GM18951 (cell line): ENCODE measurements around the gene AFAP1L1.

Experiments
- POLR2A ChIP-seq: IDR thresholded peaks from 4 replicates; pipeline ENCODE4 v1.6.1; 2011; ENCODE audit warnings: mild to moderate bottlenecking; ENCODE audit not compliant: insufficient read length, insufficient read depth; ENCODE audit errors: extremely low read depth
- in situ Hi-C: fragments of 300-500 bp; cut with MboI; formaldehyde crosslinking; loops from one replicate; pipeline ENCODE4 v1.12.0; 2022; ENCODE audit warnings: low sequenced_read_pairs, mixed read lengths, inconsistent platforms; ENCODE audit not compliant: unreplicated experiment

AFAP1L1 gene

GRCh38 chr5:149299451-149300054 is 27.9 kb downstream of the AFAP1L1 start:
- no peak for TF ChIP-seq POLR2A
- in situ Hi-C loops, result no loop called here

- in situ Hi-C loops, result no loop called here
- TF ChIP-seq POLR2A, result no peak
Observed at GRCh38 chr5:149300441-149300840, 28.8 kb downstream of the AFAP1L1 start.

DNA sequence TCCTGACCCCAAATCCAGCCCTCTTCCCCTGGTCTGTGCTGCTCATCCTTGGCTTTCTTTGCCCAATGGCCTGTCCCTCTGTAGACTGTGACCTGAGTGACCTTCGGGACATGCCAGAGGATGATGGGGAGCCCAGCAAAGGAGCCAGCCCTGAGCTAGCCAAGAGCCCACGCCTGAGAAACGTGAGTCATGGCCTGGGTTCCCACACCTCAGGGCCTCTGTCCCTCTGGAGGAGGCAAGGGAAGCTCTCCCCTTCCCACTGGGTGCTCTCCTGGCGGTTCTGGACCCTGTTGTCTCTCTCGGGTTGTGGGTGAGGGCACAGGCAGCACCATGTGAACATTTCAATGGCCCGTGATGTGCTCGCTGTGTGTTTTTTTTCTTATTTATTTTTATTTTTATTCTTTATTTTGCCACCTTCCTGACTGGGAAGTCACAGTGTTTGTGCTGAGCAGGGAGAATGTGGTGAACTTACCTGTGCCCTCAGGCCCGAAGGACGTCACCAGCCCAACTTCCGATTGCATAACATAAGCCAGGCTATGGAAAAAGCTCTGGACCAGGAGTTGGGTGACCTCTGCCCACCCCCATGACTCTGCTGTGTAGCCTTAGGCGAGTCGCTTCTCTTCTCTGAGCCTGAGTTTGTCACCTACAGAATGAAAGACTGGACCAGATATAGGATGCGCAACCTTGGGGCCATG is 29.5 kb downstream of the AFAP1L1 start:
- in situ Hi-C loops, result no loop called here
- TF ChIP-seq POLR2A, result no peak

DNA sequence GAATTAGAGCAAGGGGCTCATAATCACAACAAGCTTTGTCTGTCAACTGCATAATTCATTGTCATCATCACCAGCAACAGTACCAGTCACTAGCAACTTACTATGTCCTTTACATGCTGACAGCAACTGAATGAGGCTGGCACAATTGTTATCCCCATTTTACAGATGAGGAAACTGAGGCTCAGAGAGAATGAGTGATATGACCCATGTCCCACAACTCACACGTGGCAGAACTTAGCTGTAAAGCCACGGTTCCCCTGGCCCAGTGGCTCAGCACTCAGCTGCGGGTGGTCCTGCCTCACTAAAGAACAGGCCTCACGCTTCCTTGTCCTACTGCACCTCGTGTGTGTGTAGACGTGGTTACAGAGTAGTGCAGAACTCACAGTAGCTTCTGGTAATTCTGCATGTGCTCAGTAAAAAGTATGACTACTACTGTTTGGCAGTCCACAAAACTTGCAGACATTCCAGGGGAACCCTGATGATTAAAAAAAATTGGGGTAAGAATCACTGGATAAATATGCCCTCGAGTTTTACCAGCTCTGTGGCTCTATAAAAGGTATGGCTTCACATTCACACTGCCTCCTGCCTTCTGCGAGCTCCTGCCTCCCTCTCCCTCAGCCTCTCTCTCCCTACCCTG is 30.2 kb downstream of the AFAP1L1 start:
- no peak for TF ChIP-seq POLR2A
- in situ Hi-C loops, result no loop called here

DNA sequence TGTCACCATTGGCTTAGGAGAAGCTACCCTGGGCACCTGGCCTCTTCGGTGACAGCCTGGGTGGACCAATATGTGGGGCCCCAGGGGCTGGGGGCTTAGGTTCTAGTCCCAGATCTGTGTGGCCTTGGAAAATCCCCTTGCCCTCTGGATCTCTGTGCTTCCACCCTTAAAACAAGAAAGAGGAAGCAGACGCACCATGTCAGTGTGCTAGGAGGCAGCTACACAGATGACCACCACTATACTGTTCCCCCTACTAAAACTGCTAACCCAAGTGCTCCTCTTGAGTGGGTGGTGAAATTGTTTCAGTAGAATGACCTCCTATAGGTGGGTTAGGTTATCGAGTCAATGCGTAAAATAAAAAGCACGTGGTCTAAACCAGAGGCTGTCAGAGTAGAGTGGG is 31.0 kb downstream of the AFAP1L1 start:
- in situ Hi-C loops, result no loop called here
- no peak for TF ChIP-seq POLR2A

- in situ Hi-C loops, result no loop called here
- no peak for TF ChIP-seq POLR2A
Observed at GRCh38 chr5:149303210-149303609, 31.6 kb downstream of the AFAP1L1 start.

DNA sequence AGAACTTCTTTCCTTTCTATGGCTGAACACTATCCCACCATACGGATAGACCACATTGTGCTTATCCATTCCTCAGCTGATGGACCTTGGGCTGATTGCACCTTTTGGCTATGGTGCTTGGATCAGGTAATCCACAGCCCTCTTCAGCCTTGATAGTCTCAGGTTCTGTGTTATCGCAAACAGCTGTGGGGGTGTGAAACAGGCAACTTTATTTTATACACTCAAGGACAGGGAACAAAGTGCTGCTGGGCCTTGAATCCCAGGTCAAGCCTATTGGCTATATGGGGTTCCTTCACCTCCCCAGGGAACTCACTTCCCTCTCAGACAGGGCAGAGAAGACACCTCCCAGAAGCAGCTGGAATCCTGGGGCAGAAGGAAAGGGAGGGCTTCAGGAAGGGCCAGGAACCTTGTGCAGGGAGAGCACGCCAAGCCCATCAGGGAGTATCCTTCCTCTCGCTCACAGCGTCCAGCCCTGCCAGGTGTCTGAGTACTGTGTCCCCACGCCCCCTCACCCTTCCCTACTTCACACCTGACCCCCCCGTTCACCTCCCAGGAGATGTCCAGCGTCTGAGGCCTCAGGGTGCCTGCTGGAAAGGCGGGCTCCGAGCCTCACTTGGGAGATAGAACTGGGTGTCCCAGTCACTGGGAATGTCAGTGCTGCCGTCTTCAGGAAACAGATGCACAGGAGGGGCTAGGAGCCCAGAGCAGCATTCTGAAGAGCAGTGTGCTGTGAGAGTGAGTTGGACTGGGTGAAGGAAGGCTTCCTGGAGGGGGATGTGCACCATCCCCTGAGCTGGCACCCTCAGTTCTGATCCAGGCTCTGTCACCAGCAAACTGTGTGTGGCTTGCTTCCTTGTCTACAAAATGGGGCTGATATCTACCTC is 32.8 kb downstream of the AFAP1L1 start:
- TF ChIP-seq POLR2A, result no peak
- in situ Hi-C loops, result no loop called here

DNA sequence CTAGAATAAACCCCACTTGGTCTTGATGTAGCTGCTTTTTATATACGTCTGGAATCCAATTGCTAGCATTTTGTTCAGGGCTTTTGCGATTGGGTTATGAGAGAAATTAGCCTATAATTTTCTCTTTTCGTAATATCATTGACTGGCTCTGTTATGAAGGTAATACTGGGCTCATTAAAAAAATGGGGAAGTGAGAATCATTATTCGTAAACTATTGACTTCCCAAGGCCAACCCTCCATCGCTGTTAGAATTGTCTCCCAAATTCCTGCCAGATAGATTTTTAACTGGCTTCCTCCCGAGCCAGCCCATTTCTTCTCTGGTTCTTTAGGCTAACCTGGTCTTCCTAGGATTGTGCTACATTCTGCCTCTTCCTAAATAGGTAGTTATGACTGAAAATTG is 37.7 kb downstream of the AFAP1L1 start:
- in situ Hi-C loops, result no loop called here
- TF ChIP-seq POLR2A, result no peak

GRCh38 chr5:149310488-149310887 is 38.8 kb downstream of the AFAP1L1 start:
- TF ChIP-seq POLR2A, result no peak
- in situ Hi-C loops, result no loop called here

DNA sequence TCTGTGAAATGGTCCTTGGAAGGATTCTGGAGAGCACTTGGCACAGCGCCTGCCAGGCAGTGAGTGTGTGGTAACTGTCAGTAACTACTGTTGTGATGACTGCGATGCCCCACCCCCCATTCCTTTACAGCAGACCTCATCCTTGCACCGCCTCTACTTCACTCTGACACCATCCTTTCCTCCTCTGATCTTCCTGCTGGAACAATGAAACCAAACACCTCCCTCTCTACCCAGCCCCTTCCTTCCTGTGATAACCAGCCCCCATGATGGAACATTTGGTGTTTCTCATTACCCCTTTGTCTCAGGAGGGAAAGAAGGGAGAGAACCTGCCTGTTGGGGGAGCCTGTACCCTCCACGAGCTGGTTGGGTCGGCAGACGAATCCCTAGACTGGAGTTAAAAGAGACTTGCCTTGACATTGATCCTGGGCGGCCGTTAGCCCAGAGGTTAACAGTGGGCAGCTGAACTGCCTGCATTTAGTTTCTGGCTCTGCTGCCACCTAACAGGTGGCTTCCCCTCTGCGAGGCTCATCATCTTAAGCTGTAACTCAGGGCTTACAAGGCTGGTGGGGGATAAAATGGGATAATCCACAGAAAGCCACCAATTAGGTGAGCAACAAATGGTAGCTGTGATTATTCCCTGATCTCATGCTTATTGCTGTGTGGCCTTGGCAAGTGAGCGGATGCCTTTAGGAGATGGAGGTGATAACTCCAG is 39.4 kb downstream of the AFAP1L1 start:
- in situ Hi-C loops, result no loop called here
- no peak for TF ChIP-seq POLR2A

DNA sequence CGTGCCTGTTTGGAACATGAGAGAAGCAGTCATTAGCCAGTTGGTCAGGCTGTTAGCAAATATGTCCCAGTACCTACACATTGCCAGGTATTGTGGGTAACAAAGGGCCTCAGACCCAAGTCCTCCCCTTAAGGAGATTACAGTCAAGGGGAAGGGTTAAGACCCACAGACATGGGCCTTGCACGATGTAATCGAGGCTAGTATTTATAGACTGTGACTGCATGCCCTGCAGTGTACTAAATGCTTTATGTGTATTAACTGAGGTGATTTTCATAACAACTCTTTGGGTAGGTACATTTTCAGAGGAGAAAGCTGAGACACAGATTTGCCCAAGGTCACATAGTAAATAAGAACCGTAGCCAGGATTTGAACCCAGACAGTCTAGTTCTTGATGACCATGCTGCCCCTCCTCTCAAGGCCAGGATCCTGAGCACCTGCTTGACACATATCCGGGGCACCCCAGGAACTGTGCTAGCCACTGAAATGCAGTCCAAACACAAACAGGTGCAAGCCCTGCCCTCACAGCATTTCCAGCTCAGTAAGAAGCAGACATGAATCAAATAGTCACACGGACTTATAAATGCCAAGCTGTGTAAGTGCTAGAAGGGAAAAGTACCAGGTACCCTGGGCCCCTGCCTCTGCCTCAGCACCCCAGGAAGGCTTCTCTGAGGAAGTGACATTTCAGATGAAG is 41.6 kb downstream of the AFAP1L1 start:
- in situ Hi-C loops, result no loop called here
- TF ChIP-seq POLR2A, result no peak

GRCh38 chr5:149314571-149315111 is 43.0 kb downstream of the AFAP1L1 start:
- TF ChIP-seq POLR2A, result no peak
- in situ Hi-C loops, result no loop called here

- no peak for TF ChIP-seq POLR2A
- in situ Hi-C loops, result no loop called here
Observed at GRCh38 chr5:149315753-149316152, 44.1 kb downstream of the AFAP1L1 start.
